A549 treated with AZD2906 at 1 μM for 4 hours (cell line): ENCODE results near the gene MSLN. TPM values are rescaled to one million over a fixed set of nuclear protein-coding genes. Genes with fewer than 3 reads are reported as not detected.

Experiments used
- total RNA-seq: library from RNA; stranded (reverse); fragments of 200-300 nt; extraction: Qiagen RNA extraction; gene quantifications from 5 replicates; pipeline ENCODE4 v1.2.3, GENCODE V29; 2022

MSLN gene
- 2.9 to 3.7 TPM (median 3.1 TPM) in 5 replicates for total RNA-seq

GRCh38 chr16:760545-761343, at the start of gene MSLN:
MSLN (plus strand) TSS chr16:760734; CDS start chr16:762681, 1,947 bp downstream.

GRCh38 chr16:714558-715476, 45.7 kb upstream of the MSLN start, which contains the start of gene METRN:
METRN (plus strand) TSS chr16:715118; CDS start chr16:715290, 172 bp downstream.

GRCh38 chr16:720990-721764, 39.4 kb upstream of the MSLN start, which contains the start of gene ANTKMT:
ANTKMT (plus strand) TSS chr16:721146; CDS start chr16:721275, 129 bp downstream.

GRCh38 chr16:726438-727290, 33.9 kb upstream of the MSLN start, which contains the start of the genes CCDC78 and HAGHL:
CCDC78 (minus strand) TSS chr16:726443; CDS start chr16:726367, 76 bp downstream.
HAGHL (plus strand) TSS chr16:727106; CDS start chr16:727510, 404 bp downstream.

GRCh38 chr16:740764-741505, 19.6 kb upstream of the MSLN start, which contains the start of gene CIAO3:
CIAO3 (minus strand) TSS chr16:740997; CDS start chr16:740985, 12 bp downstream.

GRCh38 chr16:787978-788398, 27.5 kb downstream of the MSLN start, which contains the start of gene RPUSD1:
RPUSD1 (minus strand) TSS chr16:788381; CDS start chr16:787737, 644 bp downstream.

GRCh38 chr16:788399-789126, 28.0 kb downstream of the MSLN start, which contains the start of gene CHTF18:
CHTF18 (plus strand) TSS chr16:788620; CDS start chr16:788685, 65 bp downstream.

GRCh38 chr16:799948-800833, 39.7 kb downstream of the MSLN start, which contains the start of gene GNG13:
GNG13 (minus strand) TSS chr16:800734; CDS start chr16:799077, 1,657 bp downstream.

Other genes with a start within 250 kb of the MSLN start
- 40.4 to 75.7 TPM (median 67.9 TPM) in 5 replicates for gene CAPN15, start 233.0 kb upstream of the MSLN start, total RNA-seq
- 0.08 to 0.28 TPM (median 0.26 TPM) in 5 replicates for gene PRR35, start 200.3 kb upstream of the MSLN start, total RNA-seq
- 0.18 to 0.30 TPM (median 0.23 TPM) in 5 replicates for gene NHLRC4, start 193.7 kb upstream of the MSLN start, total RNA-seq
- 28.4 to 42.0 TPM (median 39.2 TPM) in 5 replicates for gene PIGQ, start 190.8 kb upstream of the MSLN start, total RNA-seq
- 14.1 to 20.1 TPM (median 19.5 TPM) in 5 replicates for gene RAB40C, start 170.7 kb upstream of the MSLN start, total RNA-seq
- gene WFIKKN1, start 129.7 kb upstream of the MSLN start, total RNA-seq, result 0.04 to 0.17 TPM (median 0.12 TPM) in 5 replicates
- gene METTL26, start 124.4 kb upstream of the MSLN start, total RNA-seq, result 79.9 to 151 TPM (median 141 TPM) in 5 replicates
- 18.0 to 45.7 TPM (median 39.2 TPM) in 5 replicates for gene MCRIP2, start 118.9 kb upstream of the MSLN start, total RNA-seq
- 13.8 to 27.0 TPM (median 22.9 TPM) in 5 replicates for gene WDR90, start 111.4 kb upstream of the MSLN start, total RNA-seq
- gene RHOT2, start 92.6 kb upstream of the MSLN start, total RNA-seq, result 64.8 to 96.0 TPM (median 88.4 TPM) in 5 replicates
- gene RHBDL1, start 85.1 kb upstream of the MSLN start, total RNA-seq, result 0.50 to 1.5 TPM (median 1.3 TPM) in 5 replicates
- gene STUB1, start 80.3 kb upstream of the MSLN start, total RNA-seq, result 84.5 to 130 TPM (median 121 TPM) in 5 replicates
- 67.4 to 83.2 TPM (median 83.1 TPM) in 5 replicates for gene JMJD8, start 76.4 kb upstream of the MSLN start, total RNA-seq
- 3.9 to 6.6 TPM (median 6.2 TPM) in 5 replicates for gene WDR24, start 70.3 kb upstream of the MSLN start, total RNA-seq
- 15.0 to 21.8 TPM (median 15.8 TPM) in 5 replicates for gene FBXL16, start 54.9 kb upstream of the MSLN start, total RNA-seq
- gene METRN, start 45.6 kb upstream of the MSLN start, total RNA-seq, result 66.1 to 228 TPM (median 216 TPM) in 5 replicates
- gene ANTKMT, start 39.6 kb upstream of the MSLN start, total RNA-seq, result 28.7 to 63.4 TPM (median 61.2 TPM) in 5 replicates
- gene CCDC78, start 34.3 kb upstream of the MSLN start, total RNA-seq, result 3.4 to 6.3 TPM (median 5.2 TPM) in 5 replicates
- 17.6 to 20.2 TPM (median 18.6 TPM) in 5 replicates for gene HAGHL, start 33.6 kb upstream of the MSLN start, total RNA-seq
- gene CIAO3, start 19.7 kb upstream of the MSLN start, total RNA-seq, result 22.4 to 33.1 TPM (median 30.0 TPM) in 5 replicates
- gene RPUSD1, start 27.6 kb downstream of the MSLN start, total RNA-seq, result 34.4 to 58.3 TPM (median 53.4 TPM) in 5 replicates
- 14.5 to 32.9 TPM (median 24.5 TPM) in 5 replicates for gene CHTF18, start 27.9 kb downstream of the MSLN start, total RNA-seq
- gene GNG13, start 40.0 kb downstream of the MSLN start, total RNA-seq, result not detected in 5 replicates
- 7.0 to 11.2 TPM (median 9.4 TPM) in 5 replicates for gene LMF1, start 210.2 kb downstream of the MSLN start, total RNA-seq
- gene SOX8, start 221.0 kb downstream of the MSLN start, total RNA-seq, result 1.9 to 3.6 TPM (median 3.0 TPM) in 5 replicates